AG09309 (cell line): Measurements from ENCODE around the gene LMNTD1.
A peak's percentile ranks its signal among the peaks of the same experiment; 100 is the strongest.

Experiments used
- DNase-seq: peaks from one replicate; pipeline ENCODE4 v3.0.0-alpha.2; 2010; ENCODE audit warnings: low read depth
- H3K4me3 ChIP-seq: 2 replicates; pipeline ENCODE4 v1.5.1; 2011; ENCODE audit warnings: mild to moderate bottlenecking, low read depth, low read length, moderate library complexity; ENCODE audit not compliant: control insufficient read depth
- CTCF ChIP-seq: IDR thresholded peaks from 2 replicates; pipeline ENCODE4 v1.5.1; 2011; ENCODE audit warnings: mild to moderate bottlenecking, low read depth, low read length, inconsistent platforms; ENCODE audit not compliant: insufficient read depth, control insufficient read depth; ENCODE audit errors: missing control alignments

The LMNTD1 gene

DNA sequence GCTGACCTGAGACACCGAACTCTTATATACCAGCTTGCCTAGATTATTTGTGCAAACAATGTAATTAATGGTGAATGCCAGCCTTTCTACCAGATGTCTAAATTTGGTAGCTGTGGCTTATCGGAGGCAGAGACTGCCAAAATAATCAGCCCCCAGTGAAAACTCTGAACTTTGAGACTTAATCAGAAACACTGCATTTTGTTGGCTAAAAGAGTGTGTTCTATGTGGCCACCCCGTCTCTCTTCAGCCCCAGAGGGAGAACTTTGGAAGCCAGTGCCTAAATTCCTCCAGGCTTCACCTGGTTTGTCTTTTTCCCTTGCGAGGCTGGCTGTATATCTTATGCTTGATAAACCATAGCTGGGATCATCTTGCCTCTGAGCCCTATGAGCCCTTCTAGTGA lies 90.1 kb downstream of the LMNTD1 start:
- TF ChIP-seq CTCF = no peak
- H3K4me3 ChIP-seq = no peak overlapping the region
- no peak for DNase-seq

DNA sequence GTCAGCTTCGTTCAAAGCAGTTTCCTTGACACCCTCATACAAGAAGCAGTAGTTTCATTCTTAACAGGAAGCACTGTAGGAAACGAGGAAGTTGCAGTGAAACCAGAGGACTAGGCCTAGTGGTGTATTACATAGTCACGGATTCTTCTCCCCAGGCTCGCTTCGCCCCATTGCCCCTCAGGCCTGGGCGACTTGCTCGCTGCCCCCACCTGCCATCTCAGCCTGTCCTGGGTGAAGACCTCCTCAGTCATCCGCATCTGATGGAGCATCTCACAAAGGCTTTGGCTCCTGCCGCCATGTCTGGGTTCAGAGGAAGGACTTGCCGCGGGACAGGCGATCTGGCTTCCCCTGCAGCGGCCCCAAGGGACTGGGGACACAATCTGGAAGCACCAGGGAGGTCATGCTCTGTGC lies 93.5 kb downstream of the LMNTD1 start:
- no peak overlapping the region for H3K4me3 ChIP-seq
- no peak for TF ChIP-seq CTCF
- DNase-seq = no peak

GRCh38 chr12:25458047-25458552 lies 95.0 kb downstream of the LMNTD1 start:
- TF ChIP-seq CTCF = no peak
- H3K4me3 ChIP-seq = no peak overlapping the region
- peak; percentile 80 for DNase-seq

- no peak for TF ChIP-seq CTCF
- no peak for DNase-seq
- no peak overlapping the region for H3K4me3 ChIP-seq
These were observed 96.6 kb downstream of the LMNTD1 start for GRCh38 chr12:25456474-25456873.

DNA sequence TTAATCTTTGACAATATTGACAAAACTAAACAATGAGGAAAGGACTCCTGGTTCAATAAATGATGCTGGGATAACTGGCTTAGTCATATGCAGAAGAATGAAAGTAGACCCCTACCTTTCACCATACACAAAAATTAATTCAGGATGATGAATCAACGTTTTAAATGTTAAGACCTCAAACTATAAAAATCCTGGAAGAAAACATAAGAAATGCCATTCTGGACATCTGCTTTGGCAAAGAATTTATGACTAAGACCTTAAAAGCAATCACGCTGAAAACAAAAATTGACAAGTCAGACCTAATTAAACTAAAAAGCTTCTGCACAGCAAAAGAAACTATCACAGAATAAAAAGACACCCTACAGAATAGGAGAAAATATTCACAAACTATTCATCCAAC lies 97.4 kb downstream of the LMNTD1 start:
- DNase-seq = no peak
- no peak overlapping the region for H3K4me3 ChIP-seq
- TF ChIP-seq CTCF = no peak

DNA sequence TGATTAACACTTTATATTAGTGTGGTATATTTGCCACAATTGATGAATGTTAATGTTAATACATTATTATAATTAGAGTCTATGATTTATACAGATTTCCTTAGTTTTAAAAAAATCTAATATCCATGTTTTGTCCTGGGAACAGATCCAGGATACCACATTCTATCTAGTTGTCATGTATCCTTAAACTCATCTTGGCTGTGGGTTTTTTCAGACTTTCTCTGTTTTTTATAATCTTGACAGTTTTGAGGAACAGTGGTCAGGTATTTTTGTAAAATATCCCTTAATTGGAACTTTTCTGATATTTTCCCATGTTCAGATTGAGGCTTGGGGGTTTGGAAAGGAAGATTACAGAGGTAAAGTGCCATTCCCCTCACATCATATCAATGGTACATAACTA lies 104.1 kb downstream of the LMNTD1 start:
- TF ChIP-seq CTCF = no peak
- no peak overlapping the region for H3K4me3 ChIP-seq
- no peak for DNase-seq

DNA sequence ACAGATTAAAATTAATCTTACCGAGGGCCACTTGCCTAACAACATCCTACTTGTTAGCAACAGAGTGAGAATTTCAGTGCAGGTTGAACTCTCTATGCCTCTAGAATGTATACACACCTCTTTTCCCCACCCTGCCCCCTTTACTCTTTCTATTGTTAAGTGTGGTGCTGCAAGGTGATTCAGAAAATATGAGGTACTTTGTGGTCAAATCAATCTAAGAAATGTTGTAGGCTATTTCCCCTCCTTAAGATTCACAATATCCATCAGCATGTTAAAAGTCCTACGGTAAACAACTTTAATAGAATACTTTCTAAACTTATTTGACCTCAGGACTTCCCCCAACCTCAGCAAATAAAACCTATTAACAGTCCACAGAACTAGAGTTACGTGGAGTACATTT lies 106.0 kb downstream of the LMNTD1 start:
- no peak overlapping the region for H3K4me3 ChIP-seq
- no peak for TF ChIP-seq CTCF
- DNase-seq = no peak
